Stimulated activated CD4-positive, alpha-beta T cell treated with anti-CD3 and anti-CD28 coated beads, Interleukin-2, amount 100 ng/mL, for 48 hours (primary cell): Measurements from ENCODE around the gene MDH1.
"Not testable (repeated sequence)": the region's sequence is repeated elsewhere in the genome, so short reads cannot be mapped to it uniquely, and the experiment has no call there.

Source experiments
- DNase-seq, 2 donors: peaks; one replicate each; pipeline ENCODE4 v3.0.0-alpha.2; 2020

MDH1 gene

DNA sequence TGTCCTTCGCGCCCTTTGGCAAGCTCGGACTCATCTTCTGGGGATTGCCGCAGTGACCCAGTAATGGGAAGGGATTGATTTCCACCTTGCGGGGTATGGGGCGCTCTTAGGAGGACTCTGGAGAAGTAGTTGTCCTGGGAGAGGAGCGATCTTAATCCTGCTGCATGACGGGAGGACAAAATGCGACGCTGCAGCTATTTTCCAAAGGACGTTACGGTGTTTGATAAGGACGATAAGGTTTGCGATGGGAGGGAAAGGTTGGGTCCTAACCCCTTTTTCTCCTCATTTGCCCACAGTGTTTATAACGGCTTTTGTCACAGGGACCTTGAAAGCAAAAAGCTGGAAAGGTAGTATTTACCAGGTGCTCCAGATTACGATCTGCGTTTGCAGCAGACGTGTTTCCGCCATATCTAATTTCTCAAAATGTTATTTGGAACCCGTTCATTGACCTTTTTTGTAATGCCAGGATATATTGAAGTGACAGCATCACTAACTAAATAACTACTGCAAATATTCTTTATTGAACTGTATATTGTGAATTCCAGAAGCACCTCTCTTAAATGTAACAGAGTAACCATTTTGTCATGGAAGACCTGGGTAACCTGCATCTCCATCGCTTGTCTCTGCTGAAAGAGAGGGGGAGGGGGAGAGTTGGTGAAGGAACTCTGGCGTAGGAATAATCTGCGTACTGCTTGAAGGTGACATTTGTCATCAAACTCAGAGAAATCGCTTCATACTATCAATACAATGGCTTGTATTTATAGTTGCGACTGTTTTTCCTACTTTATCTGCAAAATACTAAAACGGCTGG, 590 bp downstream of the MDH1 start:
- DNase-seq, result no peak

- no peak for DNase-seq
Measured at GRCh38 chr2:63590626-63591408, 2.1 kb downstream of the MDH1 start.

- DNase-seq, result no peak
Measured at GRCh38 chr2:63591566-63592175, 2.9 kb downstream of the MDH1 start.

DNA sequence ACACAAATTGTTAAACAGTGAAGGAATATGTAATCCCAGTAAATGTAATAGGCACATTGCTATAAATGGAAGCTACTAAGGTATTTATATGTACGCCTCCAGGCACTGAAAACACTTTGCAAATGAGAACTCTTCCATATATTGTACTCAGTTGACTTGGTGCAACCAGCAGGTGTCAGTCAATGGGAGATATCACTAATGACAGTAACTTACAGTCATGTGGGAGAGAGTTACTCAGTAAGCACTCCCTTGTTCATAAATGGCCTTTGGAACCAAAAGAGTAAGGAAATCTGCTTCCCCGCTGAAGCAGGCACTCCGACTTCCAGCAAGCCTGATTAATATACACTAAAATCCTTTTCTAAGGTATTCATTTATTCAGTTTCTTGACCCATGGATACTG, 5.9 kb downstream of the MDH1 start:
- no peak for DNase-seq

DNA sequence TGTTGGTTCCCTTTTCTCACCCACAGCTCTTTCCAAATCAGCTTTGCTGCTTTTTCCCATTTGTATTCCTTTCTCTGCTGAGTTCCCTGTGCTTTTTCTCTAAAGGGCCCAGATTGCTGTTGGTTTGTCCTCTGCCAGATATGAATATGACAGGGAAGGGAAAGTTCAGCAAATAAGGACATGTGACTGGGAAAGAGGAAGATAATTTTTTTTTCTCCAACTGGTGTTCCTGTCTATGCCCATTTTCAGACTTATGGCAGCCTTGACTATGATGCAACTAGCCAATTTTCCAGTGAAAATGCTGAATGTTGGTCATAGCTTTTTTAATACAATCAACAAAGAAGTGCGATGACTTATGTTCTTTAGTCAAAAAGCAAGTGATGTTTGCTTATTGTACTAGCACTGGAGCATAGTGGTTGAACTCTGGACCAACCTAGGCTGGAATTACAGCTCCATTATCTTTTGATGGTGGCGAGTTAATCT, 7.7 kb downstream of the MDH1 start:
- no peak for DNase-seq

DNA sequence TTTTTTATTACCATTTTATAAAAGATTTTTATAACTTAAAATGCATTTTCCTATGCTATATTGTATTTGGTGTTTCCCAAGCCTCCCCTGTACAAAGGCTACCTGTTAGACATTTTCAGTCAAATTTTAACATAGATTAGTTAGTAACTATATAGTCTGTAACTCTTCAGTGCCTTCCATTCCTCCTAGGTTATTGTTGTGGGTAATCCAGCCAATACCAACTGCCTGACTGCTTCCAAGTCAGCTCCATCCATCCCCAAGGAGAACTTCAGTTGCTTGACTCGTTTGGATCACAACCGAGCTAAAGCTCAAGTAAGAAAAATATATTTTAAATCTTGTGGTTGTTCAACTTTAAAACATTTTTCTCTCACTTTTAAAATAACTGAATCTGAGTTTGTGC, 10.2 kb downstream of the MDH1 start:
- no peak for DNase-seq

DNA sequence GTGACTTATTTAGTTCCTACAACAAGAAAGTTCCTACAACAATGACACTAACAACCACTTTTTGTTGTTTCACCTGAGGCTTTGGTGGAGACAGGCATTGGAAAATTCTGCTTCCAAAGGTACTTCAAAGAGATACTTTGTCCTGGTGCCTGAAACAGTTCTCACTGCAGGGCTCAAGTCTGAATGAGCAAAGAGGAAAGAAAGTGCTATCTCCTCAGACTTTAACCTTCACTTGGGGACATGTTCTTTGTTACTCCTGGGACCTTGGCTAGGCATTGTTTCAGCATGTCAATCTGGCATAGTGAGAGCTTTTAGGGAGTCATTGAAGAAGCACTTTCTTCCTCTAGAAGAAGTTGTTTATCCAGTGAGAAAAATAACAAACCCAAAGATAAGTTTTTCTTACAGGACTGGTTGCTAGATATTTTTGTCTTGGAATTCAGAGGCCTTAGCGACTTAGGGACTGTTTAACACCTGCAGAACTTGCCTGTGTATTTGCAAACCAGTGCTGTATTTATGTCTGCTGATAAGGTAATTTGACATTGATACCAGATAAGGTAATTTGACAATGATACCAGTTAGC, 12.2 kb downstream of the MDH1 start:
- DNase-seq, result no peak

DNA sequence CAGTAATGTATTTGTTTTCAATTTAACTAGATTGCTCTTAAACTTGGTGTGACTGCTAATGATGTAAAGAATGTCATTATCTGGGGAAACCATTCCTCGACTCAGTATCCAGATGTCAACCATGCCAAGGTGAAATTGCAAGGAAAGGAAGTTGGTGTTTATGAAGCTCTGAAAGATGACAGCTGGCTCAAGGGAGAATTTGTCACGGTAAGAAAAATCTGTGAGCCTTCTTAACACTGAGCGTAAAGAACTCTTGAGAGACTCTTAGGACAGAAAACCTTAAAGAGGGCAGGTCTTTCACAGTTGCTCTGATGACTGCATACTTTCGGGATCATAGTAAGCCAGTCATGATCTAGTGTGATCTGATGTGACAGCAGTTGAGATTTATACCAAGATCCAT, 15.9 kb downstream of the MDH1 start:
- no peak for DNase-seq

DNA sequence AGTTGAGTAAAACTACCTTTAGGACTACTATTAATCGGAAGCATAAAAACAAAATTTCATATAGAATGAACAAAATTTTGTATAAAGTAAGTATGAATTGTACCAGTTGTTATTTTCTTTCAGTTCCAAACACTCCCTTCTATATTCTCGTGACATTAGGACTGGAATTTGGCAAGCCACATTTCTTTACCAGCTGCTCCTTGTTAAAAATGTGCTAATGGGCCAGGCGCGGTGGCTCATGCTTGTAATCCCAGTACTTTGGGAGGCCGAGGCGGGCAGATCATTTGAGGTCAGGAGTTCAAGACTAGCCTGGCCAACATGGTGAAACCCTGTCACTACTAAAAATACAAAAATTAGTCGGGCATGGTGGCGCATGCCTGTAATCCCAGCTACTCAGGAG, 20.1 kb downstream of the MDH1 start:
- not testable (repeated sequence) for DNase-seq

DNA sequence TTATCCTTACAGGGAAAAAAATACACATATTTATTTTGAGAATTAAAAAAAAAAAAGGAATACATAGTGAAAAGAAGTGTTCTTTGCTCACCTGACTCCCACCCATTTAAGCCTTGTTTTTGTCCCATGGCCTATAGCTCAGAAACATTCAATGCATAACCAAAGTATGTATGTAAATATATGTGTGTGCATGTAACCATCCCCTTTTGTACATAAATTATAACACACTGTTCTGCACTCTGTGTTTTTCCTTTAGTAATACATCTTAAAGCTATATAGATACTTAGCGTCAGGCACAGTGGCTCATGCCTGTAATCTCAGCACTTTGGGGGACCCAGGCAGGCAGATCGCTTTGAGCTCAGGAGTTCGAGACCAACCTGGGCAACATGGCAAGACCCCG, 21.8 kb downstream of the MDH1 start:
- no peak for DNase-seq

GRCh38 chr2:63613391-63613901, 24.7 kb downstream of the MDH1 start:
- DNase-seq, result no peak

GRCh38 chr2:63614448-63614968, 25.7 kb downstream of the MDH1 start:
- DNase-seq, result no peak

- no peak for DNase-seq
Measured at GRCh38 chr2:63614983-63615945, 26.5 kb downstream of the MDH1 start.

- DNase-seq, result no peak
Measured at GRCh38 chr2:63617366-63617765, 28.6 kb downstream of the MDH1 start.

DNA sequence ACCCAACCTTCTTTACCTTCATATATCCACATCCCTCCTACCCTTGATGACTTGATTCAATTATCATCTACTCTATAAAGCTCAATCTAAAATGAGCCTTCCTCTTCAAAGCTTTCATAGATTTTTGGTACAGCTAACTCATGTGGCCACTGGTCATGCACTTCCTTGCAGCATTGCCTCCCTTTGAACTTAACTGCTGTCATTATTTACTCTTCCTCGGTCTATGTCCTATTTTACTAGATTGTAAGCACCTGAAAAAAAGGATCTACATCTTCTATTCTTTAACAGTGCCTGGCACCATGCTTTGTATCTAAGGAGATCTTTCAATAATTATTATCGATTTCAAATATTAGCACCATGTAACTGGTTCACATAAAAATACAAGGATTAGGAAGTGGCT, 30.6 kb downstream of the MDH1 start:
- no peak for DNase-seq

DNA sequence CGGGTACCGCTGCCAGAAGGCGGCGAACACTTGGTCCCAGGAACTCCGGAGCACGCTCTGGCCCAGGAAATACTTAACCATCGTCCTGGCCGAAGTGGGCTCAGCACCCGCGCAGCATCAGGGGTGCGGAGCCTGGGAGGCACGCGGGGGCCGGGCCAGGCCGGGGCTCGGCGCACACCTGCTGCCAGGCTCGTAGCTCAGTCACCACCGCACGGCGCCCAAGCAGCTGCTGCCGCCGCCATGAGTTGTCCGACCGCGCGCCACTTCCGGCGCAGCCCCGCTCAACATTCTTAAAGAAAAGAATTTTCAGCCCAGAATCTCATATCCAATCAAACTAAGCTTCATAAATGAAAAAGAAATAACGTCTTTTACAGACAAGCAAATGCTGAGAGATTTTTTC, 34.0 kb downstream of the MDH1 start:
- DNase-seq, result no peak

- DNase-seq, result not testable (repeated sequence)
Measured at GRCh38 chr2:63623763-63624162, 35.0 kb downstream of the MDH1 start.

DNA sequence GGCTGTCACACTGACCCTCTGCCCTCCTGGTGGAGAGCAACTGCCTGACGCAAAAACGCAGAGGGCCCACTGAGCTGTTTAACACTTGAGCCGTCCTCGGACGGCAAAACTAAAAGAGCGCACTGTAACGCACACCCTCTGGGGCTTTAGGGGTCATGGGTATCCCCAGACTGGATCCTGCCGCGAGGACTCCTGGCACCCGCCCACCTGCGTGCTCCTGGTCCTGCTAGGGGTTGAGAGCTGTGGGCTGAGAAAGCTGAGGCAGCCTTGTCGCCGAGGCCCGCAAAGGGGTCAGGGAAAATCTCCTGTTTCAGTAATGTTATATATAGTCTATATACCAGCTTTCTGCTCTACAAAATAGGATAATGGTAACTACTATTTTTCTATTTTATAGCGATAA, 39.1 kb downstream of the MDH1 start:
- DNase-seq, result no peak

- DNase-seq, result no peak
Measured at GRCh38 chr2:63628403-63628942, 39.7 kb downstream of the MDH1 start.

- DNase-seq, result no peak
Measured at GRCh38 chr2:63631501-63631900, 42.7 kb downstream of the MDH1 start.

GRCh38 chr2:63632382-63632781, 43.6 kb downstream of the MDH1 start:
- no peak for DNase-seq
